NCI-H524 (cell line): ENCODE data around the gene MPRIP.
"Not testable (repeated sequence)": the region's sequence is repeated elsewhere in the genome, so short reads cannot be mapped to it uniquely, and the experiment has no call there.

Experiments
- DNase-seq, 2 experiments: peaks; one replicate each; lab custom pipeline; 2025; lab: John Stamatoyannopoulos, UW

MPRIP gene

GRCh38 chr17:17013828-17014747 is 28.2 kb upstream of the MPRIP start:
- DNase-seq, result not testable (repeated sequence)

DNA sequence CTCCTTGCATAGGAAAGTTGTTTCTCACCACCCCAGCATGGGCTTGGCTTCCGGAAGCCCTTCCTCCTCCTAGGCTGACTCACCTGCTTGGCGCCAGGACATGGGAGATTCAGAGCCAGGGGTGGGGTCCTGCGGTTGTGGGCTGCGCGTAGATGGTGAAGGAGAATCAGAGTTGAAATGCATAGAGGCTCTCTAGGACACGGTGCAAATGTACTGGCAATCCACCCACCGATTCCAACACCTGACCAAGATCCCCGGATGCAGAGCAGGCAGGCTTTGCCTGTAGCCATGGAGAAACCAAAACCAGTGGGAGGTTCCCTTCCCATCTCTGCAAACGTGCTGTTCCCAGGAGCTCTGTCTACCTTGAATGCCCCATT is 27.5 kb upstream of the MPRIP start:
- not testable (repeated sequence) for DNase-seq

DNA sequence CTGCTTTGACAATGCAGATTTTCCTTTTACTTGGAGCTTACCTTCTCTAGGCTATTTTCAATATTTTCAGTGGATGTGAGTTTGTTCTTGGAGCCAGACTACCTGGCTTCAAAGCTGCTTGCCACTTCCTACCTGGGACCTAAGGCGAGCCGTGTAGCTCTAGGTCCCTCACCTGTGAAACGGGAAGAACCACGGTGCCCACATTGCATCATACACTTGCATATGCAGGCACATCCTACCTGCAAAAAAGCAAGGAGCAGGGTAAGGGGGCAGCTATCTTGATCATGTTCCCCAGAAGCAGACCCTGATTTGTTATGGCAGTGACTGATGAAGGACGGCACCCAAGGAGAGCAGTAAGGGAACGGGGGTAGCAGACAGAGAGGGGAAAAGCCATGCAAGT is 27.0 kb upstream of the MPRIP start:
- DNase-seq, result no peak

DNA sequence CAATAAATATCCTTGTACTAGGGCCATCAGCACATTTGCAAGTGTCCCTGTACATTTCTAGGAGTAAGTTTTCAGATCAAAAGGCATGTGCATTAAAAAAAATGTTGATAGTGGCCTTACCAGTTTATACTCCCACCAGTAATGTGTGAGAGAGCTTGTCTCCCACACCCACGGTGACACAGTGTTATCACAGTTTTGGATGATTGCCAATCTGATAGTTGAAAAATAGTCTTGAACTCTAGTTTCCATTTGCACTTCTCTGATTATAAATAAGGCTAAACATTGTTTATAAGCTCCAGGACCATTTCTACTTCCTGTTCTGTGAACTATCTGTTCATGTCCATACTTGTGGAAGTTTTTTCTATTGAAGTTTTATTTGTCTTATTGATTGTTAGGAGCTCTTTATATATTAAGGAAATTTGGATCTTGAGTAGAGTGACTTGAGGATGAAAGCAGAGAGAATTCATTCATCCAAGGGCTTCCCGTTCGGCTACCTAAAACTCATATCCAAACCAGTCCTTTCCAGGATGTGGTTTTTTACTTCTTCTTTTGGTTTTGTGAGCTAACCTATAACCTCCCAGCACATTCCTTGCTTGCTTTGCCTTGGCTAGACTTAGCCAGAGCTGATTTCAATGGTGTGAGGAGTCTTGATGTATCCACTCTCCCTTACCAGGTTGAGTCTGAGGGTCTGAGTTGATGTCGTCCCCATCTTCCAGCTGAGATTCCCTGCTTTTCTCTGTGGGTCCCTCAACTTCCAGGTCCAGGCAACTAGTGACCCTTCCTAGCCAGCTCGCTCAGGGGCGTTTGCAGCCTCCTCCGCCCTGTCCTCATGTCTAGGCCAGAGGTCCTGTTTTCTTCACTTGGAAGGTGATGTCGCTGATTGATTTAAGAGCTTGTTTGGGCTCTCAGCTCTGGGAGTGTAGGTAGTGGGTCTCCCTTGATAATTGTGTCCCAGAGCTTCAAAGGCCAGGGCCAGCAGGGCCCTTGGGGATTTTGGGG is 25.8 kb upstream of the MPRIP start:
- not testable (repeated sequence) for DNase-seq

DNA sequence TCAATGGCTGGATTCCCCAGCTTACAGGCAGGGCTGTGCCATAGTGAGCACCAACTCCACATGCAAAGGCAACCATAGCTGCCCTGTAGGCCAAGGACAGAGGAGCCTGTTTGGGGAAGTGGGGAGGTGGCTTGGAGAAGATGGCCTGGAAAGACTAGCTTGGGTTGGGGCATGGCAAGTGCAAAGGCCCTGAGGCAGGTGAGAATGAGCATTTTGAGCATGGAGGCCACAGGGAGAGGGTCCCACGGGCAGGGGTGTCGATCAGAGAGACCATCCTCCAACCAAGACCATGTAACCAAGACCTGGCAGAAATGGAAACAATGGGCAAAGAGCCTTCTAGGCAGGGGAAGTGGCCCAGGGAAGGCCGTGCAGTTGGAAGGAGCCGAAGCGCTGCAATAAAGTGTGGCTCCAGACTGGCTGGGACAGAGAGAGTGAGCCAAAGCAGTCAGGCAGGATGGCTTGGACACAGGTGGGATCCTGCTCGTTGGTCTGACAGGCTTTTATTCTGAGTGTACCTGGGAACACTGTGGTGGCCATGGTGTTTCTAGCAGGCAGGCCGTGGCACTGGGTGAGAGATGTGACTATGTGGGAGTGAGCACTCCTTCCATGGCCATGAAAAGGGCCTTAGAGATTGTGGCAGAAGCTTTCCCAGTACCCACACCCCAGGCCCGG is 24.8 kb upstream of the MPRIP start:
- DNase-seq, result no peak

- no peak for DNase-seq
Observed at GRCh38 chr17:17018021-17018441, 24.2 kb upstream of the MPRIP start.

- no peak for DNase-seq
Observed at GRCh38 chr17:17018612-17019429, 23.4 kb upstream of the MPRIP start.

GRCh38 chr17:17019430-17019762 is 22.9 kb upstream of the MPRIP start:
- DNase-seq, result no peak

- DNase-seq, result no peak
Observed at GRCh38 chr17:17019891-17020456, 22.3 kb upstream of the MPRIP start.

DNA sequence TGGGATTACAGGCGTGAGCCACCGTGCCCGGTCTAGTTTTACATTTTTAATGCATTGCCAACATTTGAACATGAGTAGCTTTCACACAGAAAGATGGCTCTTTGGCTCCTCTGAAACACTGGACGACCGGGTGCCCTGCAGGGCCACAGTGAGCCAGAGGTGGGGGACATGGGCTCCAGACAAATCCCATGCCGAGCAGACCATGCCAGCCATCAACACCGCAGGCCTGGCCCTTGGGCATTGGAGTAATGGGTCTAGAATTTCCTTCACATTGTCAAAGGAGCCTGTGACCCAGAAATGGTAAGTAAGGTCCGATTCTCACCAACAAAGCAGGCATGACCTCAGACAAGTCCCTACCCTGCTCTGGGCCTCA is 21.4 kb upstream of the MPRIP start:
- DNase-seq, result no peak

GRCh38 chr17:17021194-17021863 is 20.9 kb upstream of the MPRIP start:
- no peak for DNase-seq

GRCh38 chr17:17022011-17022410 is 20.2 kb upstream of the MPRIP start:
- DNase-seq, result no peak

- no peak for DNase-seq
Observed at GRCh38 chr17:17022456-17022855, 19.8 kb upstream of the MPRIP start.

- DNase-seq, result no peak
Observed at GRCh38 chr17:17024778-17025300, 17.4 kb upstream of the MPRIP start.

DNA sequence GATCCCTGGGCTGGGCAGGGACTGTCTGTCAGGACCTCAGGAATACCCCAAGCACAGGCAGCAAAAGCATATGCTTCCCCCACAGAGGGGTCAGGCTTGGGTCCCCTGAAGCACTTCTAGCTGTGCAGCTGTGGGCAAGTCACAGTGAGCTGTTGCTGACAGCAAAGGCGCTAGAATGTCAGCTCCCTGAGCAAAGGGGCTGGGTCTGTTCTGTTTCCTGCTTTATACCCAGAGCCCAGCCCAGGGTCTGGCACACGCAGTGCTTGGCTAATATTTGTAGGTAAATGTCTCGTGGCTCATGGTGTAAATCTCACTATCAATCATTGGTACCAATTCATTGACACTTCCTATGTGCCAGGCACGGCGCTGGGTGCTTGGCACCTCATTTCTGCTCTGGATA is 16.6 kb upstream of the MPRIP start:
- DNase-seq, result no peak

DNA sequence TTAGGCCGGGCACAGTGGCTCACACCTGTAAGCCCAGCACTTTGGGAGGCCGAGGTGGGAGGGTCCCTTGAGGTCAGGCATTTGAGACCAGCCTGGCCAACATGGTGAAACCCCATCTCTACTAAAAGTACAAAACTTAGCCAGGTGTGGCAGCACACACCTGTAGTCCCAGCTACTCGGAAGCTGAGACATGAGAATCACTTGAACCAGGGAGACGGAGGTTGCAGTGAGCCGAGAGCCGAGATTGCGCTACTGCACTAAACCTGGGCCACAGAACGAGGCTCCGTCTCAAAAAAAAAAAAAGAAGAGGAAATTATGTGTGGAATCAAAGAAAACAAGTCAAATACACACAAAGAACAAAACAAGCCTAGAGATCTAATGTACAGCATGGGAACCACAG is 16.1 kb upstream of the MPRIP start:
- DNase-seq, result no peak

- DNase-seq, result no peak
Observed at GRCh38 chr17:17027442-17028058, 14.7 kb upstream of the MPRIP start.

DNA sequence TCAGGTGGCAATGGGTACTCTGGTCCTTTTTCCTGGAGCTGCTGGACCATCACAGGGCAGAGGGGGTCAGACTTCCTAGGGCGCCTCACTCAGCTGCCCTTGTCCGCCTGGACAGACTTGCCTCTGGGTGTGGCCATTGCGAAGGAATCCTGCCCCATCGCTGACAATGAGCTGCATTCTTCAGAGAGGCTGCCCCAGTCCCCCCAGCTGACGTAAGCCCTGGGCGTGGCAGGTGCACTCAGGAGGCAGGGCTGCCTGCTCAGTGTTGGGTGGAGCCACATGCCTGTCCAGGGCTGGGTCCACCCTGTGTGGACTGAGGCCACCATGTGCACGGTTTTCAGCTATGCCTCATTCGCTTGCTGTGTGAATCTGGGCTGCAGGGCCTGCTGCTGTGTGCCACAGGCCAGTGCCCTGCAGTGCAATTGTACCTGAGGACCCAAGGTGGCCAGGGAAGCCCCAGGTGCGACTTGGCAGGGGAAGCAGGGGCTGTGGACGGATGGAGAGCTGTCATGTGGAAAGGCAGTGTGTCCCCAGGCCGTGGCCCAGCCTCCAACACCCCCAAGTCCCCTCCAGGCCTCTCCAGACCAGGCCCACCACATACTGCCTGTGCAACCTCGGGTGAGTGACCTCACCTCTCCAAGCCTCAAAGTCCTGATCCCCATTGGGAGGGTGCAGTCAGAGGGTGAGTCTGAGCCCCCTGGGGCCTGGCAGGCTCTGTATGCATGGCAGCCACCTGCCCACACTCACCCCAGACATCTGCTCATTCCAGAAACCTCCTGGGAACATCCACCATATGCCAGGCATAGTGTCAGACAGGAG is 14.0 kb upstream of the MPRIP start:
- peak; percentile 37 to 40 for DNase-seq
